Lower leg skin (tissue), 4 donors: Measurements from ENCODE around the gene UBE2L5. TPM values are rescaled to one million over a fixed set of nuclear protein-coding genes. Genes with fewer than 3 reads are reported as not detected.

ENCODE experiments used
- DNase-seq, 2 donors: peaks; one replicate each; pipeline ENCODE4 v3.0.0-alpha.2; 2019; ENCODE audit warnings: low spot score in 2 of 2
- H3K4me3 ChIP-seq: fragments of 200-600 bp; sonication (generic); 2 replicates; pipeline ENCODE4 v1.5.1; 2017; ENCODE audit warnings: mild to moderate bottlenecking, low read depth; ENCODE audit not compliant: poor library complexity, severe bottlenecking
- CTCF ChIP-seq, 3 donors: fragments of 450-650 bp; IDR thresholded peaks; one replicate each; pipeline ENCODE4 v1.5.1; 2016; ENCODE audit warnings: antibody characterized with exemption in 3 of 3, mild to moderate bottlenecking in 3 of 3, moderate library complexity in 2 of 3
- POLR2A ChIP-seq, 2 donors: fragments of 450-650 bp; IDR thresholded peaks; one replicate each; pipeline ENCODE4 v1.6.1; 2016 to 2017; ENCODE audit warnings: antibody characterized with exemption in 2 of 2, mild to moderate bottlenecking in 1 of 2, moderate library complexity in 1 of 2
- WGBS, 2 donors: methylation state at CpG; one replicate each; pipeline ENCODE4 v1.1.5; 2018; 5-methylcytosine and 5-hydroxymethylcytosine counted together
- intact Hi-C: fragments of 100-400 bp; cut with DNase I; formaldehyde crosslinking; loops from one replicate; pipeline ENCODE4 v1.15.0; 2023; ENCODE audit warnings: low total_unique reads
- total RNA-seq, 4 donors: library from RNA; depleted of rRNA; stranded (reverse); fragments of >200 nt; gene quantifications; one replicate each; pipeline ENCODE4 v1.1.0, GENCODE V29; 2016

The UBE2L5 gene
- total RNA-seq, 4 donors from 2014 or later, result 0.13 to 0.20 TPM; not detected in 2

GRCh38 chr13:30477346-30478195 is 55.3 kb downstream of the UBE2L5 start:
- intact Hi-C loops, result no loop called here
- no peak overlapping the region for H3K4me3 ChIP-seq
- DNase-seq, result no peak
- WGBS, 2 donors, result 71 to 77% methylated on average over 4 of the region's 4 CpGs
- TF ChIP-seq POLR2A (IDR thresholded peaks at IDR 0.05), result no peak
- TF ChIP-seq CTCF (IDR thresholded peaks at IDR 0.05), result no peak

Other genes starting within 250 kb of the UBE2L5 start
- 10 to 100 TPM in 1 of 4 donors, 1 to 10 TPM in 3; 3.1 to 15.2 (median 4.2) TPM for gene KATNAL1, start 114.9 kb upstream of the UBE2L5 start, total RNA-seq
- 100 to 1,000 TPM; 158 to 262 (median 208) TPM for gene HMGB1, start 43.4 kb downstream of the UBE2L5 start, total RNA-seq
- gene USPL1, start 195.4 kb downstream of the UBE2L5 start, total RNA-seq, result 10 to 100 TPM; 16.0 to 20.8 (median 18.2) TPM